Activated CD4-positive, alpha-beta T cell treated with anti-CD3 and anti-CD28 coated beads, Interleukin-2, amount 10 ng/mL, durations not matched to agents 7 days and 5 days (primary cell): Measurements from ENCODE around the gene OSCAR. TPM values are rescaled to one million over a fixed set of nuclear protein-coding genes. Genes with fewer than 3 reads are reported as not detected.

Experiments
- CTCF ChIA-PET: fragments of 350-600 bp; sonication (Branson Sonifier 250); formaldehyde crosslinking; loops from one replicate; lab custom pipeline; 2021; ENCODE audit warnings: antibody characterized with exemption; lab: Charles Lee
- POLR2A ChIA-PET: fragments of 350-600 bp; sonication (Branson Sonifier 250); formaldehyde crosslinking; loops from one replicate; lab custom pipeline; 2021; ENCODE audit warnings: antibody characterized with exemption; lab: Charles Lee
- DNase-seq: peaks from one replicate; pipeline ENCODE4 v3.0.0-alpha.2; 2020
- H3K27ac Mint-ChIP-seq: one replicate; pipeline ENCODE4 v1.8.0; 2021; ENCODE audit warnings: mild to moderate bottlenecking, moderate library complexity, mixed read lengths
- H3K27me3 Mint-ChIP-seq: one replicate; pipeline ENCODE4 v1.8.0; 2021; ENCODE audit warnings: mixed read lengths
- H3K36me3 Mint-ChIP-seq: one replicate; pipeline ENCODE4 v1.8.0; 2021; ENCODE audit warnings: low read depth, mixed read lengths
- H3K4me1 Mint-ChIP-seq: one replicate; pipeline ENCODE4 v1.8.0; 2021; ENCODE audit warnings: mixed read lengths
- H3K4me3 Mint-ChIP-seq: one replicate; pipeline ENCODE4 v1.8.0; 2021; ENCODE audit warnings: mild to moderate bottlenecking, moderate library complexity, mixed read lengths
- H3K9me3 Mint-ChIP-seq: one replicate; pipeline ENCODE4 v1.8.0; 2021; ENCODE audit warnings: mixed read lengths
- total RNA-seq, 2 experiments: library from RNA; stranded (reverse); gene quantifications; one replicate each; pipeline ENCODE4 v1.2.3, GENCODE V29; 2021

Gene OSCAR
- total RNA-seq, 2 experiments from 2014 or later, result 0.15 to 0.32 TPM

DNA sequence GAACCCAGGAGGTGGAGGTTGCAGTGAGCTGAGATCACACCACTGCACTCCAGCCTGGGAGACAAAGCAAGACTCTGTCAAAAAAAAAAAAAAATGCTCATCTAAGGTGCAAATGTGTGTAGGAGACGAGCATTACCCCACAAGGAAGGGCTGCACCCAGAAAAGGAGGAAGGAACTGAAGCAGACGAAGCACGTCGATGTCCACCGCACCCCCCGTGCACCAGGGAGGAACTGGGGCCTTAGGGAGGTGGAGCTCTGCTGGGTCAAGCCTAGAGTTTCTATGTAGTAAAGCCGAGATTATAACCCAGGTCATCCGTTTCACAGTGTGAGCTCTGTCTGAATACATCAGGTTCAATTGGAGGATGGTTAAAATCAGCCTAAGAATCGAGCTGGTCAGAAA lies 38.0 kb downstream of the OSCAR start:
- Mint-ChIP-seq H3K27me3 (no peaks in the 10 kb centered on the region), H3K36me3 (no peaks in the 10 kb centered on the region), H3K9me3 (no peaks in the 10 kb centered on the region), H3K4me3 (no peak overlapping the region), H3K4me1 (no peaks in the 10 kb centered on the region), H3K27ac (no peak overlapping the region)
- ChIA-PET POLR2A (no interaction called here), CTCF (no interaction called here)
- no peak for DNase-seq

DNA sequence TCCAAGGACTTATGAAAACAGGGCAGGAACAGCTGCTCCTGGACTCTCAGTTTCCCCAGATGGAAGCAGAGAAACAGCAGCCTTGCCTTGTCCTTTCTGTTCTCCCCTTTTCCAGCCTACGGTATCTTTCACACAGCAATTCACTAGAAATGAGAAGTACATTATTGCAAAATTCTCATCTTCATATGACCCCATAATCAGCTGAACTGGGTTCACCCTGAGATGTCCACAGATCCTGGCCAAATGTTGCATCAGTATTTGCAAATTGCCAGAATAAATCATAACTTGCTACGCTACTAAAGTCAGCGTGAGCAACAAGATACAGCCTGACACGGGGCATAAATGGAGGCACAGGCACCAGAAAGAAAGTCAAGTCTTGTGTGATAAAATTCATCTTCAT lies 53.0 kb downstream of the OSCAR start:
- Mint-ChIP-seq H3K36me3 (no peaks in the 10 kb centered on the region), H3K9me3 (peaks cover 2% of the 10 kb centered on the region), H3K27me3 (peaks cover 3% of the 10 kb centered on the region), H3K4me1 (no peaks in the 10 kb centered on the region), H3K27ac (no peak overlapping the region), H3K4me3 (no peak overlapping the region)
- DNase-seq, result no peak
- CTCF ChIA-PET, result no interaction called here
- POLR2A ChIA-PET, result no interaction called here

DNA sequence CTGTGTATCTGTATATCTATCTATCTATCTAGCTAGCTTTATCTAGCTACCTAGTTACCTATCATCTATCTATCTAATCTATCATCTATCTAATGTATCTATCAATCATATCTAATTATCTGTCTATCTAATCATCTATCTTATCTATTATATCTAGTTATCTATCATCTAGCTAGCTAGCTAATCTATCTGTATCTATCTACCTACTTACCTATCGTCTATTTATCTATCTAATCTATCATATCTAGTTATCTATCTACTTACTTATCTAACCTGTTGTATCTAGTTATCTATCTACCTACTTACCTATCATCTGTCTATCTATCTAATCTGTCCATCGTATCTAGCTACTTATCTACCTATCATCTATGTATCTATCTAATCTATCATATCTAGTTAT lies 54.8 kb downstream of the OSCAR start:
- H3K4me1 Mint-ChIP-seq, result no peaks in the 10 kb centered on the region
- H3K27me3 Mint-ChIP-seq, result peaks cover 5% of the 10 kb centered on the region
- POLR2A ChIA-PET, result no interaction called here
- no peaks in the 10 kb centered on the region for H3K36me3 Mint-ChIP-seq
- H3K27ac Mint-ChIP-seq, result no peak overlapping the region
- H3K9me3 Mint-ChIP-seq, result no peaks in the 10 kb centered on the region
- H3K4me3 Mint-ChIP-seq, result no peak overlapping the region
- DNase-seq, result no peak
- CTCF ChIA-PET, result no interaction called here

Other genes with a start within 250 kb of the OSCAR start
- 100 to 1,000 TPM; 107 to 122 TPM for gene MYADM, start 232.9 kb downstream of the OSCAR start, total RNA-seq
- under 1 TPM; 0.40 to 0.45 TPM for gene PRKCG, start 218.6 kb downstream of the OSCAR start, total RNA-seq
- gene CACNG7, start 191.5 kb downstream of the OSCAR start, total RNA-seq, result not detected
- gene CACNG8, start 137.9 kb downstream of the OSCAR start, total RNA-seq, result not detected
- gene CACNG6, start 109.2 kb downstream of the OSCAR start, total RNA-seq, result not detected
- gene VSTM1, start 36.9 kb downstream of the OSCAR start, total RNA-seq, result not detected
- gene TARM1, start 19.4 kb downstream of the OSCAR start, total RNA-seq, result not detected
- 100 to 1,000 TPM; 128 to 148 TPM for gene NDUFA3, start 2.1 kb upstream of the OSCAR start, total RNA-seq
- 10 to 100 TPM; 39.5 to 42.4 TPM for gene TFPT, start 14.9 kb upstream of the OSCAR start, total RNA-seq
- gene PRPF31, start 15.0 kb upstream of the OSCAR start, total RNA-seq, result 10 to 100 TPM; 74.1 to 83.8 TPM
- gene CNOT3, start 37.0 kb upstream of the OSCAR start, total RNA-seq, result 10 to 100 TPM; 63.7 to 64.8 TPM
- 1 to 10 TPM; 7.6 to 9.1 TPM for gene LENG1, start 58.9 kb upstream of the OSCAR start, total RNA-seq
- 1 to 10 TPM; 4.6 to 4.9 TPM for gene TMC4, start 72.4 kb upstream of the OSCAR start, total RNA-seq
- gene MBOAT7, start 88.8 kb upstream of the OSCAR start, total RNA-seq, result 10 to 100 TPM; 56.0 to 61.0 TPM
- 10 to 100 TPM in 1 of 2 experiments, 1 to 10 TPM in 1; 7.9 to 10.2 TPM for gene TSEN34, start 90.5 kb upstream of the OSCAR start, total RNA-seq
- gene RPS9, start 100.1 kb upstream of the OSCAR start, total RNA-seq, result 1,000 to 10,000 TPM; 1,257 to 1,351 TPM
- gene LILRB3, start 122.2 kb upstream of the OSCAR start, total RNA-seq, result 1 to 10 TPM in 1 of 2 experiments, under 1 TPM in 1; 0.62 to 2.0 TPM
- gene LILRA6, start 142.0 kb upstream of the OSCAR start, total RNA-seq, result under 1 TPM; 0.37 to 0.45 TPM
- gene LILRB5, start 156.5 kb upstream of the OSCAR start, total RNA-seq, result not detected
- not detected for gene LILRB2, start 180.3 kb upstream of the OSCAR start, total RNA-seq
- gene LILRA5, start 212.4 kb upstream of the OSCAR start, total RNA-seq, result not detected
- not detected for gene LILRA4, start 238.4 kb upstream of the OSCAR start, total RNA-seq